Progenitor cell of endocrine pancreas (in vitro differentiated cells): Measurements from ENCODE around the gene RAVER2. TPM values are rescaled to one million over a fixed set of nuclear protein-coding genes. Genes with fewer than 3 reads are reported as not detected.
"Not testable (repeated sequence)": the region's sequence is repeated elsewhere in the genome, so short reads cannot be mapped to it uniquely, and the experiment has no call there.

Experiments
- DNase-seq: peaks from one replicate; pipeline ENCODE4 v3.0.0; 2021; ENCODE audit warnings: low spot score; ENCODE audit not compliant: unreplicated experiment
- H3K27ac Mint-ChIP-seq: 2 replicates; pipeline ENCODE4 v1.8.0; 2021; ENCODE audit warnings: mild to moderate bottlenecking, moderate library complexity, mixed read lengths
- H3K27me3 Mint-ChIP-seq: 2 replicates; pipeline ENCODE4 v1.8.0; 2021; ENCODE audit warnings: mixed read lengths
- H3K36me3 Mint-ChIP-seq: 2 replicates; pipeline ENCODE4 v1.8.0; 2022; ENCODE audit warnings: mixed read lengths; ENCODE audit not compliant: insufficient read depth
- H3K4me1 Mint-ChIP-seq: 2 replicates; pipeline ENCODE4 v1.8.0; 2021; ENCODE audit warnings: low read depth, mixed read lengths
- H3K4me3 Mint-ChIP-seq: 2 replicates; pipeline ENCODE4 v1.8.0; 2021; ENCODE audit warnings: low read depth, mild to moderate bottlenecking, moderate library complexity, mixed read lengths
- H3K9me3 Mint-ChIP-seq: 2 replicates; pipeline ENCODE4 v1.8.0; 2021; ENCODE audit warnings: low read depth, mixed read lengths
- total RNA-seq: library from RNA; stranded (reverse); gene quantifications from 2 replicates; pipeline ENCODE4 v1.2.1, GENCODE V29; 2021
- TF ChIP-seq, protein P1 (sequence below): fragments of 200-600 bp; sonication (generic); IDR thresholded peaks from one replicate; pipeline ENCODE4 v1.5.0; 2021; ENCODE audit warnings: antibody characterized with exemption, mild to moderate bottlenecking; ENCODE audit not compliant: unreplicated experiment

The RAVER2 gene
- total RNA-seq, 1 donor from 2014 or later, result 33.8 TPM

DNA sequence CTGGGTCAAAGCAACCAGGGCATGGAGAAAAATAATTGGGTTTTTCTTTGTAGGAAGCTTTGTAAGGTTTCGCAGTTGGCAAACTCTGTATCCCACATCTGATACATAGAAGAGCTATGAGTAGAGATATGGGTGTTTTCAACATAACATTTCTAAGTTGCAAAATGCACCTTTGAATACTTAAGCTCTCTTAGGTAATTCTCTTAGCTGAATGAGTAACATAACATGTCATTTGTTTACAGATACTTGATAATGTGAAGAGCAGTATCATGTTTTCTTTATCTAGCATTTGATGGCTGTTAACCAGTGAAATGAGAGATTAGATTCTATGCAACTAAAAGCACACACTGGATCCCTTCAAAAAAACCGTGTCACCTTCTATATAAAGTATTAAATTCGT, 21.6 kb downstream of the RAVER2 start:
- H3K27ac Mint-ChIP-seq, result peak overlapping the region; percentile 37
- H3K4me3 Mint-ChIP-seq, result no peak overlapping the region
- peaks cover 16% of the 10 kb centered on the region for H3K9me3 Mint-ChIP-seq
- no peaks in the 10 kb centered on the region for H3K27me3 Mint-ChIP-seq
- TF ChIP-seq, protein P1, sequence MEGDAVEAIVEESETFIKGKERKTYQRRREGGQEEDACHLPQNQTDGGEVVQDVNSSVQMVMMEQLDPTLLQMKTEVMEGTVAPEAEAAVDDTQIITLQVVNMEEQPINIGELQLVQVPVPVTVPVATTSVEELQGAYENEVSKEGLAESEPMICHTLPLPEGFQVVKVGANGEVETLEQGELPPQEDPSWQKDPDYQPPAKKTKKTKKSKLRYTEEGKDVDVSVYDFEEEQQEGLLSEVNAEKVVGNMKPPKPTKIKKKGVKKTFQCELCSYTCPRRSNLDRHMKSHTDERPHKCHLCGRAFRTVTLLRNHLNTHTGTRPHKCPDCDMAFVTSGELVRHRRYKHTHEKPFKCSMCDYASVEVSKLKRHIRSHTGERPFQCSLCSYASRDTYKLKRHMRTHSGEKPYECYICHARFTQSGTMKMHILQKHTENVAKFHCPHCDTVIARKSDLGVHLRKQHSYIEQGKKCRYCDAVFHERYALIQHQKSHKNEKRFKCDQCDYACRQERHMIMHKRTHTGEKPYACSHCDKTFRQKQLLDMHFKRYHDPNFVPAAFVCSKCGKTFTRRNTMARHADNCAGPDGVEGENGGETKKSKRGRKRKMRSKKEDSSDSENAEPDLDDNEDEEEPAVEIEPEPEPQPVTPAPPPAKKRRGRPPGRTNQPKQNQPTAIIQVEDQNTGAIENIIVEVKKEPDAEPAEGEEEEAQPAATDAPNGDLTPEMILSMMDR, result no peak
- H3K36me3 Mint-ChIP-seq, result peaks cover 22% of the 10 kb centered on the region
- H3K4me1 Mint-ChIP-seq, result peaks cover 13% of the 10 kb centered on the region
- DNase-seq, result no peak

DNA sequence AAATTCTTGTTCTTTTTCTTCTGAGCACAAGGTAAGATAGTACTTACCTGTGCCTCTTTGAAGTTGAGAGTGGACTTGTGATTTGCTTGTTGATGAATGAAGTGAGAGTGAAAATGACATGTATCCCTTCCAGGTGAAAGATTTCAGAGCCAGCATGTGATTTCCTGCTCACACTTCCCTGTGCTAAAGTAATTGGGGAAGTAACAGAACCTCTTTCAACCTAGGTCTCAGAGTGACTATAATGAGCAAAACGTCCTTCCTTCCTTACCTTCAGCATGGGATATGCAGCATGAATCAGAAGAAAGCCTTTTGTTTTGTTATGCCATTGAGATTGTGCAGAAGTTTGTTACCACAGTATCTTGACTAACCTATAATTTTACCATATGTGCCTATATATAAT, 24.6 kb downstream of the RAVER2 start:
- Mint-ChIP-seq H3K4me3 (no peak overlapping the region), H3K4me1 (peaks cover 13% of the 10 kb centered on the region), H3K36me3 (peaks cover 38% of the 10 kb centered on the region), H3K27ac (no peak overlapping the region), H3K9me3 (peaks cover 23% of the 10 kb centered on the region), H3K27me3 (no peaks in the 10 kb centered on the region)
- no peak for DNase-seq
- TF ChIP-seq, protein P1, result no peak

DNA sequence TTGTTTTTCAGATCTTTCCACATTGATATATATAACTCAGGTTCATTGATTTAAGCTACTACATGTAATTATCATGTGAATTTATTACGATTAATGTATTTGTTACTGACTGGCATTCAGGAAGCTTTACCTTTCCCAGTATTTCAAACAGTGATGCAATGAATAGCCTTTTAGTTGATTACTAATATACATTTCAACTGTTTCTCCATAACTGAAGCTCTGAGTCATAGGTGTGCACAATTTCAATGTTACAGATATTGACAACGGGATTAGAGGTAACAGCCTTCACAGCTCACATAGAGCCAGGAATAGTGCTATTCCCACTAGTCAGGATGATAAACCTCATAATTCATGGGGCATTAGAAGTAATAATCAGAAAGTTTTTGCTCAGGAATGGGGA, 25.1 kb downstream of the RAVER2 start:
- peaks cover 43% of the 10 kb centered on the region for H3K36me3 Mint-ChIP-seq

DNA sequence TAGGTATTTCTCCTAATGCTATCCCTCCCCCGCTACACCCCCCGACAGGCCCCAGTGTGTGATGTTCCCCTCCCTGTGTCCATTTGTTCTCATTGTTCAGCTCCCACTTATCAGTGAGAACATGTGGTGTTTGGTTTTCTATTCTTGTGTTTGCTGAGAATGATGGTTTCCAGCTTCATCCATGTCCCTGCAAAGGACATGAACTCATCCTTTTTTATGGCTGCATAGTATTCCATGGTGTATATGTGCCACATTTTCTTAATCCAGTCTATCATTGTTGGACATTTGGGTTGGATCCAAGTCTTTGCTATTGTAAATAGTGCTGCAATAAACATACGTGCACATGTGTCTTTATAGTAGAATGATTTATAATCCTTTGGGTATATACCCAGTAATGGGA, 28.4 kb downstream of the RAVER2 start:
- H3K4me1 Mint-ChIP-seq, DNase-seq, H3K4me3 Mint-ChIP-seq, H3K27ac Mint-ChIP-seq, H3K27me3 Mint-ChIP-seq: not testable (repeated sequence)
- H3K36me3 Mint-ChIP-seq, result peaks cover 52% of the 10 kb centered on the region
- peaks cover 33% of the 10 kb centered on the region for H3K9me3 Mint-ChIP-seq

More for the DNA sequence above, 25.1 kb downstream of the RAVER2 start:
- TF ChIP-seq, protein P1, result no peak
- no peak for DNase-seq
- H3K27ac Mint-ChIP-seq, result no peak overlapping the region
- H3K4me1 Mint-ChIP-seq, result peaks cover 14% of the 10 kb centered on the region
- H3K9me3 Mint-ChIP-seq, result peaks cover 28% of the 10 kb centered on the region
- no peaks in the 10 kb centered on the region for H3K27me3 Mint-ChIP-seq
- H3K4me3 Mint-ChIP-seq, result no peak overlapping the region

DNA sequence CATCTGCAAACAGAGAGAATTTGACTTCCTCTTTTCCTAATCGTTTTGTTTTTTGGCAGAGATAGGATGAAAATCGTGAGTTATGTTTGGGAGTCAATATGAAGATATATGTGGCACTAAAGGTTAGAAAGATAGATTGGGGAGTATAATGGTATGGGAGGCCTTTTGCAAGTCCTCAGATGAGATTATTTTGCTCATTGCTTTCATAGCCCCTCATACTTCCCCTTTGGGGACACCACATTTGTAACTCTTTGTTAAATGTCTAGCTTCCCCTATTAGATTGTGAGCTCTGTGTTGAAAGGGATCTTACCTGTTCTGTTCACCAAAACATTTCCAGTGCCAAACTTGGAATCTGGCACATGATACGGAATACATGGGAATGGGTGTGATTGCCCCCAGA, 30.2 kb downstream of the RAVER2 start:
- H3K9me3 Mint-ChIP-seq, result peaks cover 30% of the 10 kb centered on the region
- H3K27ac Mint-ChIP-seq, result no peak overlapping the region
- no peak for DNase-seq
- H3K4me1 Mint-ChIP-seq, result peaks cover 2% of the 10 kb centered on the region
- H3K27me3 Mint-ChIP-seq, result no peaks in the 10 kb centered on the region
- peaks cover 47% of the 10 kb centered on the region for H3K36me3 Mint-ChIP-seq
- no peak overlapping the region for H3K4me3 Mint-ChIP-seq
- TF ChIP-seq, protein P1, result no peak

DNA sequence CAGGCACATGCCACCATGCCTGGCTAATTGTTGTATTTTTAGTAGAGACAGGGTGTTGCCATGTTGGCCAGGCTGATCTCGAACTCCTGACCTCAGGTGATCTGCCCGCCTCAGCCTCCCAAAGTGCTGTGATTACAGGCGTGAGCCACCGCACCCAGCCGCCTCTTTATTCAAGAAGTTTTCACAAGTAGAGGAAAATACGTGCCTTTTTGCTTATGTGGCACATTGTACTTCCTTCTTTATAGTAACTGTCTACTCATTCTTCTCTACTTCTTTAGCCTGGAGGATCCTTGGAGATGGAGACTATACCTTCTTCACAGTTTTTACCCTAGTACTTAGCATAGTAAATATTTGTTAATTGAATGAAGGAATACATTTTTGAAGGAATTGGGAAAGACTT, 37.2 kb downstream of the RAVER2 start:
- H3K9me3 Mint-ChIP-seq, H3K27me3 Mint-ChIP-seq, DNase-seq, H3K4me3 Mint-ChIP-seq, H3K4me1 Mint-ChIP-seq, H3K27ac Mint-ChIP-seq: not testable (repeated sequence)
- H3K36me3 Mint-ChIP-seq, result peaks cover 37% of the 10 kb centered on the region

DNA sequence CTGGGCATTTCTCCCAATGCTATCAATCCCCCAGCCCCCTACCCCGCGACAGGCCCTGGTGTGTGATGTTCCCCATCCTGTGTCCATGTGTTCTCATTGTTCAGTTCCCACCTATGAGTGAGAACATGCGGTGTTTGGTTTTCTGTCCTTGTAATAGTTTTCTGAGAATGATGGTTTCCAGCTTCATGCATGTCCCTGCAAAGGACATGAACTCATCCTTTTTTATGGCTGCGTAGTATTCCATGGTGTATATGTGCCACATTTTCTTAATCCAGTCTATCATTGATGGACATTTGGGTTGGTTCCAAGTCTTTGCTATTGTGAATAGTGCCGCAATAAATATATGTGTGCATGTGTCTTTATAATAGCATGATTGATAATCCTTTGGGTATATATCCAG, 38.0 kb downstream of the RAVER2 start:
- H3K4me1 Mint-ChIP-seq, H3K4me3 Mint-ChIP-seq, H3K9me3 Mint-ChIP-seq, DNase-seq, H3K27me3 Mint-ChIP-seq: not testable (repeated sequence)
- H3K27ac Mint-ChIP-seq, result peak overlapping the region; percentile 46
- peaks cover 36% of the 10 kb centered on the region for H3K36me3 Mint-ChIP-seq
